B cell (primary cell): ENCODE measurements around the gene TMEM125. TPM values are rescaled to one million over a fixed set of nuclear protein-coding genes. Genes with fewer than 3 reads are reported as not detected.

Source experiments
- ATAC-seq: fragments of 200-7000 bp; cut with Tn5 transposase; one replicate; pipeline ENCODE4 v1.10.0; 2021; ENCODE audit warnings: low read depth, mild to moderate bottlenecking, moderate number of reproducible peaks, moderate library complexity
- CTCF ChIA-PET: fragments of 350-600 bp; sonication (Branson Sonifier 250); formaldehyde crosslinking; loops from one replicate; lab custom pipeline; 2021; ENCODE audit warnings: antibody characterized with exemption, inconsistent platforms; lab: Charles Lee
- POLR2A ChIA-PET: fragments of 350-600 bp; sonication (Branson Sonifier 250); formaldehyde crosslinking; loops from one replicate; lab custom pipeline; 2021; ENCODE audit warnings: antibody characterized with exemption; lab: Charles Lee
- DNase-seq: peaks from one replicate; pipeline ENCODE4 v3.0.0; 2013
- H2AFZ ChIP-seq: 2 replicates; pipeline ENCODE4 v1.6.1; 2012; ENCODE audit warnings: mild to moderate bottlenecking, low read depth, low read length; ENCODE audit not compliant: insufficient read depth, poor library complexity, severe bottlenecking
- H3K27ac ChIP-seq, 2 donors: 1 replicate in 1 of 2; 2 replicates in 1 of 2; pipeline ENCODE4 v1.5.1; 2012 to 2013; ENCODE audit warnings: low read length in 2 of 2, mild to moderate bottlenecking in 2 of 2, moderate library complexity in 1 of 2
- H3K27me3 ChIP-seq, 4 experiments: fragments of 200-600 bp in 1 of 4; sonication (generic) in 1 of 4; replicated peaks in 1 of 4; 1 replicate in 2 of 4; 2 replicates in 2 of 4; pipeline versions ENCODE4 v1.6.1 to v1.7.0; 2013 to 2016; ENCODE audit warnings: low read length in 3 of 4, mild to moderate bottlenecking in 2 of 4, mixed read lengths in 1 of 4, moderate library complexity in 1 of 4; ENCODE audit not compliant: insufficient read depth in 4 of 4, control insufficient read depth in 3 of 4; ENCODE audit errors: control extremely low read depth in 1 of 4
- H3K36me3 ChIP-seq, 2 experiments: replicated peaks in 1 of 2; 1 replicate in 1 of 2; 2 replicates in 1 of 2; pipeline versions ENCODE4 v1.6.1 to v1.7.1; 2013; ENCODE audit warnings: low read length in 1 of 2; ENCODE audit not compliant: insufficient read depth in 2 of 2, control insufficient read depth in 1 of 2; ENCODE audit errors: control extremely low read depth in 1 of 2, extremely low read depth in 1 of 2
- H3K4me1 ChIP-seq, 2 donors: fragments of 200-600 bp in 1 of 2; sonication (generic) in 1 of 2; 1 replicate in 1 of 2; 2 replicates in 1 of 2; pipeline versions ENCODE4 v1.5.1 to v1.6.1; 2013 to 2017; ENCODE audit warnings: low read length in 2 of 2; ENCODE audit not compliant: control insufficient read depth in 2 of 2, insufficient read depth in 2 of 2
- H3K4me2 ChIP-seq: replicated peaks from 2 replicates; pipeline ENCODE3; 2012; ENCODE audit warnings: mild to moderate bottlenecking, low read depth, low read length; ENCODE audit not compliant: poor library complexity, severe bottlenecking
- H3K4me3 ChIP-seq, 5 experiments: fragments of 200-600 bp in 1 of 5; sonication (generic) in 1 of 5; 1 replicate in 3 of 5; 2 replicates in 2 of 5; pipeline versions ENCODE4 v1.5.1 to v1.7.0; 2011 to 2016; ENCODE audit warnings: low read length in 4 of 5, mild to moderate bottlenecking in 4 of 5, low read depth in 2 of 5, control low read depth in 1 of 5, moderate library complexity in 1 of 5; ENCODE audit not compliant: insufficient read depth in 1 of 5; ENCODE audit errors: control extremely low read depth in 1 of 5, extremely low read depth in 1 of 5
- H3K79me2 ChIP-seq: fragments of 200-600 bp; sonication (generic); one replicate; pipeline ENCODE4 v1.6.0; 2016; ENCODE audit warnings: low read length; ENCODE audit not compliant: control insufficient read depth, insufficient read depth
- H3K9ac ChIP-seq: fragments of 200-600 bp; sonication (generic); 2 replicates; pipeline ENCODE4 v1.6.1; 2017; ENCODE audit warnings: mild to moderate bottlenecking, low read length, moderate library complexity
- H3K9me3 ChIP-seq, 3 donors: one replicate each; pipeline versions ENCODE4 v1.6.1 to v1.7.1; 2013; ENCODE audit warnings: low read length in 2 of 3; ENCODE audit not compliant: control insufficient read depth in 2 of 3, insufficient read depth in 1 of 3; ENCODE audit errors: control extremely low read depth in 1 of 3
- H4K20me1 ChIP-seq: 2 replicates; pipeline ENCODE4 v1.6.0; 2012; ENCODE audit warnings: mild to moderate bottlenecking, low read length; ENCODE audit not compliant: insufficient read depth, control insufficient read depth, poor library complexity, severe bottlenecking
- H3K27ac Mint-ChIP-seq: one replicate; pipeline ENCODE4 v1.8.0; 2021; ENCODE audit warnings: mixed read lengths
- H3K27me3 Mint-ChIP-seq: one replicate; pipeline ENCODE4 v1.8.0; 2021; ENCODE audit warnings: mixed read lengths
- H3K4me1 Mint-ChIP-seq: one replicate; pipeline ENCODE4 v1.8.0; 2021; ENCODE audit warnings: mixed read lengths
- H3K4me3 Mint-ChIP-seq: one replicate; pipeline ENCODE4 v1.8.0; 2021; ENCODE audit warnings: mixed read lengths
- H3K9me3 Mint-ChIP-seq: one replicate; pipeline ENCODE4 v1.8.0; 2022; ENCODE audit warnings: mixed read lengths; ENCODE audit not compliant: insufficient read depth
- CTCF ChIP-seq: fragments of 200-600 bp; IDR thresholded peaks from one replicate; pipeline ENCODE4 v1.8.0; 2022; ENCODE audit warnings: antibody characterized with exemption, mild to moderate bottlenecking
- EZH2 ChIP-seq: IDR thresholded peaks from 2 replicates; pipeline ENCODE4 v1.6.1; 2012; ENCODE audit warnings: borderline replicate concordance, low read depth, mild to moderate bottlenecking, moderate library complexity, low read length; ENCODE audit not compliant: insufficient read depth, poor library complexity, severe bottlenecking
- WGBS: methylation state at CpG from one replicate; pipeline ENCODE4 v1.1.5; 2013; ENCODE audit warnings: missing lambda C conversion rate; ENCODE audit not compliant: insufficient coverage; 5-methylcytosine and 5-hydroxymethylcytosine counted together
- intact Hi-C: fragments of 100-400 bp; cut with micrococcal nuclease; formaldehyde crosslinking; loops from one replicate; pipeline ENCODE4 v1.10.0; 2022
- polyA minus RNA-seq: library from RNA; depleted of rRNA, polyadenylated mRNA; stranded (reverse); fragments of >200 nt; gene quantifications from 2 replicates; pipeline ENCODE4 v1.2.3, GENCODE V29; 2012
- polyA plus RNA-seq: library from polyadenylated mRNA; depleted of rRNA; stranded (reverse); fragments of >200 nt; gene quantifications from 2 replicates; pipeline ENCODE4 v1.2.3, GENCODE V29; 2012
- total RNA-seq, 2 donors: library from RNA; stranded (reverse); fragments of 120-200 nt in 1 of 2; gene quantifications; 1 replicate in 1 of 2; 2 replicates in 1 of 2; pipeline versions ENCODE4 v1.2.3 to v1.2.4, GENCODE V29; 2013 to 2022

The TMEM125 gene
- not detected in 2 replicates for total RNA-seq
- not detected for total RNA-seq (2013)
- 0.10 TPM in 1 of 2 replicates, not detected in the other for polyA plus RNA-seq
- polyA minus RNA-seq, result not detected in 2 replicates

- H3K4me1 Mint-ChIP-seq, result peaks cover 26% of the 10 kb centered on the region
- peak within 1 kb of the TSS; percentile 79 for H3K4me3 Mint-ChIP-seq
- H3K36me3 ChIP-seq, result no peaks in the 10 kb centered on the region
- peak within 1 kb of the TSS; percentile 39 for H3K9ac ChIP-seq
- peaks cover 24% of the 10 kb centered on the region for H3K27me3 Mint-ChIP-seq
- DNase-seq (no peak), ATAC-seq (no peak)
- H3K4me2 ChIP-seq, result peak within 1 kb of the TSS; percentile 79
- no peaks in the 10 kb centered on the region for H3K9me3 Mint-ChIP-seq
- peak within 1 kb of the TSS in 4 of 5 experiments; percentile 22 to 55 (median 42) for H3K4me3 ChIP-seq
- CTCF ChIA-PET, result no interaction called here
- H3K27ac ChIP-seq, result no peak within 1 kb of the TSS
- peak within 1 kb of the TSS; percentile 75 for H2AFZ ChIP-seq
- peaks cover 0 to 4% (median 0%) of the 10 kb centered on the region in 3 donors for H3K9me3 ChIP-seq
- H3K27me3 ChIP-seq, result peaks cover 0 to 14% (median 4%) of the 10 kb centered on the region in 4 experiments
- POLR2A ChIA-PET, result no interaction called here
- no peaks in the 10 kb centered on the region for H3K79me2 ChIP-seq
- intact Hi-C loops, result no loop called here
- no peak for TF ChIP-seq EZH2
- TF ChIP-seq CTCF, result no peak
- 90% methylated on average over 7 of the region's 7 CpGs for WGBS
- H3K27ac Mint-ChIP-seq, result no peak within 1 kb of the TSS
- peaks cover 14 to 19% of the 10 kb centered on the region in 2 donors for H3K4me1 ChIP-seq
- H4K20me1 ChIP-seq, result no peaks in the 10 kb centered on the region
These were observed at the start of gene TMEM125 for GRCh38 chr1:43269627-43270375. TSS of gene TMEM125 (plus strand) at chr1:43269983. CDS start at chr1:43272723, 2,740 bp downstream.
